ENCODE data around the gene EOMES.

DNA sequence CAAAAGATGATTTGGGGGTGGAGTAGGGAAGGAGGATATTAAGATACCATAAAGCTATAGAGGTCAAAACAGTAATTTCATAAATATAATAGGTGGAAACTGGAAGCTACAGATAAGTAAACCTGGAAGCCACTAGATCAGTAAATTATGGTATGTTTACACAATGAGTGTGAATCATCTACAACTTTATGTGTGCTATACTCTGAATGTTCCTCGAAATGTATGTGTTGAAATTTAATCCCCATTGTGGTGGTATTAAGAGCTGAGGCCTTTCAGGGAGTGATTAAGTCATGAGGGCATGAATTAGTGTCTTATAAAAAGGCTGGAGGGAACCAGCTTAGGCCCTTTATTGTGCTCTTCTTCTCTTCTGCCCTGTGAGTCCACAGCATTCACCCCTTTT lies 25.2 kb downstream of the EOMES start:
- no peak for TF ChIP-seq POLR2A (IDR thresholded peaks at IDR 0.05)
- TF ChIP-seq, protein P1, sequence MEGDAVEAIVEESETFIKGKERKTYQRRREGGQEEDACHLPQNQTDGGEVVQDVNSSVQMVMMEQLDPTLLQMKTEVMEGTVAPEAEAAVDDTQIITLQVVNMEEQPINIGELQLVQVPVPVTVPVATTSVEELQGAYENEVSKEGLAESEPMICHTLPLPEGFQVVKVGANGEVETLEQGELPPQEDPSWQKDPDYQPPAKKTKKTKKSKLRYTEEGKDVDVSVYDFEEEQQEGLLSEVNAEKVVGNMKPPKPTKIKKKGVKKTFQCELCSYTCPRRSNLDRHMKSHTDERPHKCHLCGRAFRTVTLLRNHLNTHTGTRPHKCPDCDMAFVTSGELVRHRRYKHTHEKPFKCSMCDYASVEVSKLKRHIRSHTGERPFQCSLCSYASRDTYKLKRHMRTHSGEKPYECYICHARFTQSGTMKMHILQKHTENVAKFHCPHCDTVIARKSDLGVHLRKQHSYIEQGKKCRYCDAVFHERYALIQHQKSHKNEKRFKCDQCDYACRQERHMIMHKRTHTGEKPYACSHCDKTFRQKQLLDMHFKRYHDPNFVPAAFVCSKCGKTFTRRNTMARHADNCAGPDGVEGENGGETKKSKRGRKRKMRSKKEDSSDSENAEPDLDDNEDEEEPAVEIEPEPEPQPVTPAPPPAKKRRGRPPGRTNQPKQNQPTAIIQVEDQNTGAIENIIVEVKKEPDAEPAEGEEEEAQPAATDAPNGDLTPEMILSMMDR (IDR thresholded peaks at IDR 0.05), result no peak
